WTC11 (cell line): ENCODE data around the gene PDS5A. TPM values are rescaled to one million over a fixed set of nuclear protein-coding genes. Genes with fewer than 3 reads are reported as not detected.

Experiments used
- ATAC-seq: fragments of 200-7000 bp; cut with Tn5 transposase; 2 replicates; pipeline ENCODE4 v1.10.0; 2021; ENCODE audit warnings: mild to moderate bottlenecking, moderate library complexity
- CTCF ChIA-PET: fragments of 300-600 bp; sonication (Branson Sonifier 250); formaldehyde crosslinking; loops from one replicate; lab custom pipeline; 2021; ENCODE audit warnings: antibody characterized with exemption; lab: Charles Lee
- POLR2A ChIA-PET: fragments of 350-600 bp; sonication (Branson Sonifier 250); formaldehyde crosslinking; loops from one replicate; lab custom pipeline; 2021; ENCODE audit warnings: antibody characterized with exemption; lab: Charles Lee
- DNase-seq: peaks from one replicate; pipeline ENCODE4 v3.0.0; 2021; ENCODE audit warnings: low spot score
- H3K27ac Mint-ChIP-seq: 2 replicates; pipeline ENCODE4 v1.8.0; 2021; ENCODE audit warnings: mixed read lengths
- H3K27me3 Mint-ChIP-seq: 2 replicates; pipeline ENCODE4 v1.8.0; 2021; ENCODE audit warnings: low read depth, mild to moderate bottlenecking, moderate library complexity, mixed read lengths
- H3K36me3 Mint-ChIP-seq: 2 replicates; pipeline ENCODE4 v1.8.0; 2021; ENCODE audit warnings: mixed read lengths
- H3K4me1 Mint-ChIP-seq: 2 replicates; pipeline ENCODE4 v1.8.0; 2022; ENCODE audit warnings: mixed read lengths
- H3K4me3 Mint-ChIP-seq: 2 replicates; pipeline ENCODE4 v1.8.0; 2021; ENCODE audit warnings: mild to moderate bottlenecking, moderate library complexity, mixed read lengths
- H3K9me3 Mint-ChIP-seq: 2 replicates; pipeline ENCODE4 v1.8.0; 2021; ENCODE audit warnings: mixed read lengths
- FOXJ3 ChIP-seq: sonication (generic); formaldehyde crosslinking; IDR thresholded peaks from 2 replicates; pipeline ENCODE4 v1.9.0; 2021; ENCODE audit warnings: missing genetic modification reagents, mild to moderate bottlenecking, borderline replicate concordance
- FOXK1 ChIP-seq: sonication (generic); formaldehyde crosslinking; IDR thresholded peaks from 2 replicates; pipeline ENCODE4 v1.8.0; 2022; ENCODE audit warnings: mild to moderate bottlenecking, moderate library complexity, missing genetic modification reagents
- FOXP1 ChIP-seq: sonication (generic); formaldehyde crosslinking; IDR thresholded peaks from 2 replicates; pipeline ENCODE4 v1.8.0; 2022; ENCODE audit warnings: missing genetic modification reagents, mild to moderate bottlenecking, moderate library complexity, borderline replicate concordance
- KAT7 ChIP-seq: sonication (generic); formaldehyde crosslinking; IDR thresholded peaks from 2 replicates; pipeline ENCODE4 v1.8.1; 2023; ENCODE audit warnings: missing genetic modification reagents, mild to moderate bottlenecking, borderline replicate concordance
- MXD4 ChIP-seq: fragments of 250-450 bp; sonication (Bioruptor Pico); IDR thresholded peaks from 2 replicates; pipeline ENCODE4 v1.8.0; 2021; ENCODE audit warnings: mild to moderate bottlenecking, moderate library complexity, borderline replicate concordance
- NFE2L1 ChIP-seq: sonication (generic); formaldehyde crosslinking; IDR thresholded peaks from 2 replicates; pipeline ENCODE4 v1.8.1; 2023; ENCODE audit warnings: missing genetic modification reagents
- RORB ChIP-seq: fragments of 250-450 bp; sonication (Bioruptor Pico); IDR thresholded peaks from 2 replicates; pipeline ENCODE4 v1.9.0; 2021; ENCODE audit warnings: mild to moderate bottlenecking
- SMAD4 ChIP-seq: sonication (generic); formaldehyde crosslinking; IDR thresholded peaks from 2 replicates; pipeline ENCODE4 v1.8.0; 2022; ENCODE audit warnings: mild to moderate bottlenecking, missing genetic modification reagents
- TEAD1 ChIP-seq: sonication (generic); formaldehyde crosslinking; IDR thresholded peaks from 2 replicates; pipeline ENCODE4 v1.8.0; 2022; ENCODE audit warnings: mild to moderate bottlenecking, missing genetic modification reagents
- total RNA-seq: library from RNA; stranded (reverse); gene quantifications from 3 replicates; pipeline ENCODE4 v1.2.3, GENCODE V29; 2021
- TF ChIP-seq, protein P1 (sequence below): fragments of 250-450 bp; sonication (Bioruptor Pico); conservative IDR thresholded peaks from 2 replicates; pipeline ENCODE4 v1.9.0; 2021; ENCODE audit warnings: mild to moderate bottlenecking
- TF ChIP-seq, protein P2 (sequence below): fragments of 250-450 bp; sonication (Bioruptor Pico); IDR thresholded peaks from 2 replicates; pipeline ENCODE4 v2.1.2; 2022; ENCODE audit warnings: mild to moderate bottlenecking, moderate library complexity
- TF ChIP-seq, protein P3 (sequence below): fragments of 250-450 bp; sonication (Bioruptor Pico); IDR thresholded peaks from 2 replicates; pipeline ENCODE4 v1.9.0; 2021; ENCODE audit warnings: mild to moderate bottlenecking, borderline replicate concordance
- TF ChIP-seq, protein P4 (sequence below): sonication (generic); formaldehyde crosslinking; IDR thresholded peaks from 2 replicates; pipeline ENCODE4 v1.8.1; 2023; ENCODE audit warnings: mild to moderate bottlenecking, missing genetic modification reagents, borderline replicate concordance
- TF ChIP-seq, protein P5 (sequence below): fragments of 250-450 bp; sonication (Bioruptor Pico); IDR thresholded peaks from 2 replicates; pipeline ENCODE4 v1.8.0; 2021; ENCODE audit warnings: mild to moderate bottlenecking
- TF ChIP-seq, protein P6 (sequence below): sonication (generic); formaldehyde crosslinking; IDR thresholded peaks from 2 replicates; pipeline ENCODE4 v1.8.1; 2022; ENCODE audit warnings: mild to moderate bottlenecking, missing genetic modification reagents, moderate library complexity, borderline replicate concordance
- TF ChIP-seq, protein P7 (sequence below): sonication (generic); formaldehyde crosslinking; conservative IDR thresholded peaks from 2 replicates; pipeline ENCODE4 v1.8.1; 2023; ENCODE audit warnings: mild to moderate bottlenecking, low read depth, missing genetic modification reagents, moderate library complexity
- TF ChIP-seq, protein P8 (sequence below): sonication (generic); formaldehyde crosslinking; IDR thresholded peaks from 2 replicates; pipeline ENCODE4 v1.8.1; 2023; ENCODE audit warnings: mild to moderate bottlenecking, missing genetic modification reagents, moderate library complexity

Gene PDS5A
- total RNA-seq, 1 experiment from 2014 or later: 61.7 TPM

DNA sequence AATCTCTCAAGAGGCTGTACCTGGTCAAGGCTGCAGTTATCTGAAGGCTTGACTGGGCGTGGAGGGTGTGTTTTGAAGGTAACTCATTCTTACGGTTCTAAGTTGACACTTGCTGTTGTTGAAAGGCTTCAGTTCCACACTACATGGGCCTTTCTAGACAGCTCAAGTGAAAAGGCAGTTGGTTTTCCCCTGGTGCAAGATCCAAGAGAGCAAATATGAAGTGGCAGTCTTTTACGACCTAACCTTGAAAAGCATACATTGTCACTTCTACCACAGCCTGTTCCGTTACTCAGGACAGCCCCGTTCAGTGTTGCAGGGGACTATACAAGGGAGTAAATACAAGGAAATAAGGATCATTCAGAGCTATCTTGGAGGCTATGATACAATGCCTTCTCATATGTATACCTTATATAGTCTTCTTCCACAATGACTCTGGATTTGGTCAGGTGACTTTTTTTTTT, 46.2 kb downstream of the PDS5A start:
- POLR2A ChIA-PET: no interaction called here
- TF ChIP-seq NFE2L1: no peak
- no peak for TF ChIP-seq SMAD4 (CRISPR knock-in tag)
- TF ChIP-seq, protein P1, sequence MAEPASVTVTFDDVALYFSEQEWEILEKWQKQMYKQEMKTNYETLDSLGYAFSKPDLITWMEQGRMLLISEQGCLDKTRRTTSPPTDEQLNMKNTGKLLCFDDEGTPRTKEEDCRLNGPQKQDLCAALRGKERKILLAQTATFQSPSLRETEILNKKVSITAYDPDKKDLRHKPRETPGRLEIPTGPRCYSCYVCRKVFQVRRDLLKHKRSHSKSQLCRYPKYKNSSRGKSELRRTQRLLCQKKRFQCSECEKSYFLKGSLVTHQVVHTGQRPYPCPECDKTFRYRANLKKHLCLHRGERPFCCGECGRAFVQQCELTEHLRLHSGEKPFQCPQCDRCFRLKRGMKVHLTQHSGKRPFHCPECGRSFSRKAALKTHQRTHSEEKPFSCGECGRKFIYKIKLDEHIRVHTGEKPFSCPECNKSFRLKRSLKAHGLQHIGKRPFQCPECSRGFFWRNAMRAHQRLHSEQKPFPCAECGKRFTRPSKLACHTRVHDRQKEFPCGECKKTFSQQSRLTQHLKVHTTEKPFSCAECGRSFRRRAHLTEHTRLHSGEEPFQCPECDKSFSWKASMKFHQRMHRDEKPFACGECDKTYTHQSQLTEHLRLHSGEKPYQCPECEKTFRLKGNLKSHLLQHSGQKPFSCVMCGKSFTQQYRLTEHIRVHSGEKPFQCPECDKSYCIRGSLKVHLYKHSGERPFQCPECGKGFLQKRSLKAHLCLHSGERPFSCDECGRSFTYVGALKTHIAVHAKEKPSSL (CRISPR knock-in tag): no peak
- TF ChIP-seq FOXJ3: no peak
- TF ChIP-seq MXD4 (CRISPR knock-in tag): no peak
- TF ChIP-seq, protein P2, sequence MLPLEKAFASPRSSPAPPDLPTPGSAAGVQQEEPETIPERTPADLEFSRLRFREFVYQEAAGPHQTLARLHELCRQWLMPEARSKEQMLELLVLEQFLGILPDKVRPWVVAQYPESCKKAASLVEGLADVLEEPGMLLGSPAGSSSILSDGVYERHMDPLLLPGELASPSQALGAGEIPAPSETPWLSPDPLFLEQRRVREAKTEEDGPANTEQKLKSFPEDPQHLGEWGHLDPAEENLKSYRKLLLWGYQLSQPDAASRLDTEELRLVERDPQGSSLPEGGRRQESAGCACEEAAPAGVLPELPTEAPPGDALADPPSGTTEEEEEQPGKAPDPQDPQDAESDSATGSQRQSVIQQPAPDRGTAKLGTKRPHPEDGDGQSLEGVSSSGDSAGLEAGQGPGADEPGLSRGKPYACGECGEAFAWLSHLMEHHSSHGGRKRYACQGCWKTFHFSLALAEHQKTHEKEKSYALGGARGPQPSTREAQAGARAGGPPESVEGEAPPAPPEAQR (CRISPR knock-in tag): no peak
- TF ChIP-seq, protein P3, sequence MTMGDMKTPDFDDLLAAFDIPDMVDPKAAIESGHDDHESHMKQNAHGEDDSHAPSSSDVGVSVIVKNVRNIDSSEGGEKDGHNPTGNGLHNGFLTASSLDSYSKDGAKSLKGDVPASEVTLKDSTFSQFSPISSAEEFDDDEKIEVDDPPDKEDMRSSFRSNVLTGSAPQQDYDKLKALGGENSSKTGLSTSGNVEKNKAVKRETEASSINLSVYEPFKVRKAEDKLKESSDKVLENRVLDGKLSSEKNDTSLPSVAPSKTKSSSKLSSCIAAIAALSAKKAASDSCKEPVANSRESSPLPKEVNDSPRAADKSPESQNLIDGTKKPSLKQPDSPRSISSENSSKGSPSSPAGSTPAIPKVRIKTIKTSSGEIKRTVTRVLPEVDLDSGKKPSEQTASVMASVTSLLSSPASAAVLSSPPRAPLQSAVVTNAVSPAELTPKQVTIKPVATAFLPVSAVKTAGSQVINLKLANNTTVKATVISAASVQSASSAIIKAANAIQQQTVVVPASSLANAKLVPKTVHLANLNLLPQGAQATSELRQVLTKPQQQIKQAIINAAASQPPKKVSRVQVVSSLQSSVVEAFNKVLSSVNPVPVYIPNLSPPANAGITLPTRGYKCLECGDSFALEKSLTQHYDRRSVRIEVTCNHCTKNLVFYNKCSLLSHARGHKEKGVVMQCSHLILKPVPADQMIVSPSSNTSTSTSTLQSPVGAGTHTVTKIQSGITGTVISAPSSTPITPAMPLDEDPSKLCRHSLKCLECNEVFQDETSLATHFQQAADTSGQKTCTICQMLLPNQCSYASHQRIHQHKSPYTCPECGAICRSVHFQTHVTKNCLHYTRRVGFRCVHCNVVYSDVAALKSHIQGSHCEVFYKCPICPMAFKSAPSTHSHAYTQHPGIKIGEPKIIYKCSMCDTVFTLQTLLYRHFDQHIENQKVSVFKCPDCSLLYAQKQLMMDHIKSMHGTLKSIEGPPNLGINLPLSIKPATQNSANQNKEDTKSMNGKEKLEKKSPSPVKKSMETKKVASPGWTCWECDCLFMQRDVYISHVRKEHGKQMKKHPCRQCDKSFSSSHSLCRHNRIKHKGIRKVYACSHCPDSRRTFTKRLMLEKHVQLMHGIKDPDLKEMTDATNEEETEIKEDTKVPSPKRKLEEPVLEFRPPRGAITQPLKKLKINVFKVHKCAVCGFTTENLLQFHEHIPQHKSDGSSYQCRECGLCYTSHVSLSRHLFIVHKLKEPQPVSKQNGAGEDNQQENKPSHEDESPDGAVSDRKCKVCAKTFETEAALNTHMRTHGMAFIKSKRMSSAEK (CRISPR knock-in tag): no peak
- no peak for TF ChIP-seq FOXP1 (CRISPR knock-in tag)
- TF ChIP-seq, protein P4, sequence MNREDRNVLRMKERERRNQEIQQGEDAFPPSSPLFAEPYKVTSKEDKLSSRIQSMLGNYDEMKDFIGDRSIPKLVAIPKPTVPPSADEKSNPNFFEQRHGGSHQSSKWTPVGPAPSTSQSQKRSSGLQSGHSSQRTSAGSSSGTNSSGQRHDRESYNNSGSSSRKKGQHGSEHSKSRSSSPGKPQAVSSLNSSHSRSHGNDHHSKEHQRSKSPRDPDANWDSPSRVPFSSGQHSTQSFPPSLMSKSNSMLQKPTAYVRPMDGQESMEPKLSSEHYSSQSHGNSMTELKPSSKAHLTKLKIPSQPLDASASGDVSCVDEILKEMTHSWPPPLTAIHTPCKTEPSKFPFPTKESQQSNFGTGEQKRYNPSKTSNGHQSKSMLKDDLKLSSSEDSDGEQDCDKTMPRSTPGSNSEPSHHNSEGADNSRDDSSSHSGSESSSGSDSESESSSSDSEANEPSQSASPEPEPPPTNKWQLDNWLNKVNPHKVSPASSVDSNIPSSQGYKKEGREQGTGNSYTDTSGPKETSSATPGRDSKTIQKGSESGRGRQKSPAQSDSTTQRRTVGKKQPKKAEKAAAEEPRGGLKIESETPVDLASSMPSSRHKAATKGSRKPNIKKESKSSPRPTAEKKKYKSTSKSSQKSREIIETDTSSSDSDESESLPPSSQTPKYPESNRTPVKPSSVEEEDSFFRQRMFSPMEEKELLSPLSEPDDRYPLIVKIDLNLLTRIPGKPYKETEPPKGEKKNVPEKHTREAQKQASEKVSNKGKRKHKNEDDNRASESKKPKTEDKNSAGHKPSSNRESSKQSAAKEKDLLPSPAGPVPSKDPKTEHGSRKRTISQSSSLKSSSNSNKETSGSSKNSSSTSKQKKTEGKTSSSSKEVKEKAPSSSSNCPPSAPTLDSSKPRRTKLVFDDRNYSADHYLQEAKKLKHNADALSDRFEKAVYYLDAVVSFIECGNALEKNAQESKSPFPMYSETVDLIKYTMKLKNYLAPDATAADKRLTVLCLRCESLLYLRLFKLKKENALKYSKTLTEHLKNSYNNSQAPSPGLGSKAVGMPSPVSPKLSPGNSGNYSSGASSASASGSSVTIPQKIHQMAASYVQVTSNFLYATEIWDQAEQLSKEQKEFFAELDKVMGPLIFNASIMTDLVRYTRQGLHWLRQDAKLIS: no peak
- TF ChIP-seq FOXK1 (CRISPR knock-in tag): no peak
- TF ChIP-seq, protein P5, sequence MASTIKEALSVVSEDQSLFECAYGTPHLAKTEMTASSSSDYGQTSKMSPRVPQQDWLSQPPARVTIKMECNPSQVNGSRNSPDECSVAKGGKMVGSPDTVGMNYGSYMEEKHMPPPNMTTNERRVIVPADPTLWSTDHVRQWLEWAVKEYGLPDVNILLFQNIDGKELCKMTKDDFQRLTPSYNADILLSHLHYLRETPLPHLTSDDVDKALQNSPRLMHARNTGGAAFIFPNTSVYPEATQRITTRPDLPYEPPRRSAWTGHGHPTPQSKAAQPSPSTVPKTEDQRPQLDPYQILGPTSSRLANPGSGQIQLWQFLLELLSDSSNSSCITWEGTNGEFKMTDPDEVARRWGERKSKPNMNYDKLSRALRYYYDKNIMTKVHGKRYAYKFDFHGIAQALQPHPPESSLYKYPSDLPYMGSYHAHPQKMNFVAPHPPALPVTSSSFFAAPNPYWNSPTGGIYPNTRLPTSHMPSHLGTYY: no peak
- no peak for TF ChIP-seq TEAD1 (CRISPR knock-in tag)
- TF ChIP-seq KAT7 (CRISPR knock-in tag): no peak
- TF ChIP-seq, protein P6, sequence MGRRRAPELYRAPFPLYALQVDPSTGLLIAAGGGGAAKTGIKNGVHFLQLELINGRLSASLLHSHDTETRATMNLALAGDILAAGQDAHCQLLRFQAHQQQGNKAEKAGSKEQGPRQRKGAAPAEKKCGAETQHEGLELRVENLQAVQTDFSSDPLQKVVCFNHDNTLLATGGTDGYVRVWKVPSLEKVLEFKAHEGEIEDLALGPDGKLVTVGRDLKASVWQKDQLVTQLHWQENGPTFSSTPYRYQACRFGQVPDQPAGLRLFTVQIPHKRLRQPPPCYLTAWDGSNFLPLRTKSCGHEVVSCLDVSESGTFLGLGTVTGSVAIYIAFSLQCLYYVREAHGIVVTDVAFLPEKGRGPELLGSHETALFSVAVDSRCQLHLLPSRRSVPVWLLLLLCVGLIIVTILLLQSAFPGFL (CRISPR knock-in tag): no peak
- TF ChIP-seq, protein P7, sequence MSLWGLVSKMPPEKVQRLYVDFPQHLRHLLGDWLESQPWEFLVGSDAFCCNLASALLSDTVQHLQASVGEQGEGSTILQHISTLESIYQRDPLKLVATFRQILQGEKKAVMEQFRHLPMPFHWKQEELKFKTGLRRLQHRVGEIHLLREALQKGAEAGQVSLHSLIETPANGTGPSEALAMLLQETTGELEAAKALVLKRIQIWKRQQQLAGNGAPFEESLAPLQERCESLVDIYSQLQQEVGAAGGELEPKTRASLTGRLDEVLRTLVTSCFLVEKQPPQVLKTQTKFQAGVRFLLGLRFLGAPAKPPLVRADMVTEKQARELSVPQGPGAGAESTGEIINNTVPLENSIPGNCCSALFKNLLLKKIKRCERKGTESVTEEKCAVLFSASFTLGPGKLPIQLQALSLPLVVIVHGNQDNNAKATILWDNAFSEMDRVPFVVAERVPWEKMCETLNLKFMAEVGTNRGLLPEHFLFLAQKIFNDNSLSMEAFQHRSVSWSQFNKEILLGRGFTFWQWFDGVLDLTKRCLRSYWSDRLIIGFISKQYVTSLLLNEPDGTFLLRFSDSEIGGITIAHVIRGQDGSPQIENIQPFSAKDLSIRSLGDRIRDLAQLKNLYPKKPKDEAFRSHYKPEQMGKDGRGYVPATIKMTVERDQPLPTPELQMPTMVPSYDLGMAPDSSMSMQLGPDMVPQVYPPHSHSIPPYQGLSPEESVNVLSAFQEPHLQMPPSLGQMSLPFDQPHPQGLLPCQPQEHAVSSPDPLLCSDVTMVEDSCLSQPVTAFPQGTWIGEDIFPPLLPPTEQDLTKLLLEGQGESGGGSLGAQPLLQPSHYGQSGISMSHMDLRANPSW (CRISPR knock-in tag): no peak
- no peak for TF ChIP-seq RORB
- TF ChIP-seq, protein P8, sequence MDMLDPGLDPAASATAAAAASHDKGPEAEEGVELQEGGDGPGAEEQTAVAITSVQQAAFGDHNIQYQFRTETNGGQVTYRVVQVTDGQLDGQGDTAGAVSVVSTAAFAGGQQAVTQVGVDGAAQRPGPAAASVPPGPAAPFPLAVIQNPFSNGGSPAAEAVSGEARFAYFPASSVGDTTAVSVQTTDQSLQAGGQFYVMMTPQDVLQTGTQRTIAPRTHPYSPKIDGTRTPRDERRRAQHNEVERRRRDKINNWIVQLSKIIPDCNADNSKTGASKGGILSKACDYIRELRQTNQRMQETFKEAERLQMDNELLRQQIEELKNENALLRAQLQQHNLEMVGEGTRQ: no peak
- TF ChIP-seq, all 79 proteins: peak for 0
- Mint-ChIP-seq H3K36me3 (peaks cover 18% of the 10 kb centered on the region), H3K27me3 (no peaks in the 10 kb centered on the region), H3K4me3 (no peak overlapping the region), H3K9me3 (0 out of 2 replicates have a peak, but pooled peaks cover 4% of the 10 kb centered on the region), H3K4me1 (peaks cover 24% of the 10 kb centered on the region), H3K27ac (peak overlapping the region; percentile 83)
- no peak for DNase-seq
- CTCF ChIA-PET: interaction anchor here (0.6 kb wide), 1 partner anchor 104 kb away, joined by 3 read pairs; no protein-coding TSS in a partner anchor
- no peak for ATAC-seq
